Keratinocyte (primary cell): Measurements from ENCODE around the gene IFFO2. TPM values are rescaled to one million over a fixed set of nuclear protein-coding genes. Genes with fewer than 3 reads are reported as not detected.

Source experiments
- DNase-seq: peaks from one replicate; pipeline ENCODE4 v3.0.0-alpha.2; 2011; ENCODE audit warnings: low read depth, missing footprints, low spot score
- FAIRE-seq: peaks from 2 replicates; lab custom pipeline; 2011; peaks lifted over from hg19 to GRCh38; lab: Jason Lieb, UNC
- H2AFZ ChIP-seq: 2 replicates; pipeline ENCODE4 v1.6.0; 2012; ENCODE audit warnings: low read length, control low read depth, inconsistent platforms; ENCODE audit not compliant: control insufficient read depth
- H3K27ac ChIP-seq: 2 replicates; pipeline ENCODE4 v1.5.1; 2011; ENCODE audit warnings: low read length; ENCODE audit not compliant: control insufficient read depth, insufficient read depth
- H3K27me3 ChIP-seq: 3 replicates; pipeline ENCODE4 v1.6.0; 2011; ENCODE audit warnings: low read length; ENCODE audit not compliant: control insufficient read depth, insufficient read depth; ENCODE audit errors: extremely low read depth
- H3K36me3 ChIP-seq, 2 experiments: 2 replicates in 1 of 2; 3 replicates in 1 of 2; pipeline ENCODE4 v1.5.1; 2011; ENCODE audit warnings: low read length in 2 of 2, mild to moderate bottlenecking in 1 of 2; ENCODE audit not compliant: control insufficient read depth in 2 of 2, insufficient read depth in 2 of 2; ENCODE audit errors: extremely low read depth in 1 of 2
- H3K4me1 ChIP-seq: 3 replicates; pipeline ENCODE4 v1.5.1; 2011; ENCODE audit warnings: low read length; ENCODE audit not compliant: control insufficient read depth, insufficient read depth; ENCODE audit errors: extremely low read depth
- H3K4me2 ChIP-seq: 3 replicates; pipeline ENCODE4 v1.6.0; 2011; ENCODE audit warnings: low read depth, low read length; ENCODE audit not compliant: control insufficient read depth, insufficient read depth; ENCODE audit errors: extremely low read depth
- H3K4me3 ChIP-seq, 3 experiments: fragments of 200-600 bp in 1 of 3; sonication (generic) in 1 of 3; 2 replicates in 2 of 3; 3 replicates in 1 of 3; pipeline ENCODE4 v1.5.1; 2011 to 2016; ENCODE audit warnings: low read length in 3 of 3, mild to moderate bottlenecking in 3 of 3, control low read depth in 2 of 3, inconsistent platforms in 1 of 3, low read depth in 1 of 3, mixed read lengths in 1 of 3, mixed run types in 1 of 3, moderate library complexity in 1 of 3; ENCODE audit not compliant: control insufficient read depth in 2 of 3, insufficient read depth in 2 of 3; ENCODE audit errors: extremely low read depth in 1 of 3
- H3K79me2 ChIP-seq: 2 replicates; pipeline ENCODE4 v1.6.0; 2012; ENCODE audit warnings: low read length; ENCODE audit not compliant: control insufficient read depth, insufficient read depth
- H3K9ac ChIP-seq: 3 replicates; pipeline ENCODE4 v1.6.0; 2011; ENCODE audit warnings: low read length; ENCODE audit not compliant: control insufficient read depth, insufficient read depth; ENCODE audit errors: extremely low read depth
- H3K9me1 ChIP-seq: 3 replicates; pipeline ENCODE4 v1.6.0; 2011; ENCODE audit warnings: low read length; ENCODE audit not compliant: control insufficient read depth, insufficient read depth; ENCODE audit errors: extremely low read depth
- H3K9me3 ChIP-seq: 2 replicates; pipeline ENCODE4 v1.5.1; 2012; ENCODE audit warnings: low read depth, low read length; ENCODE audit not compliant: control insufficient read depth
- H4K20me1 ChIP-seq: 3 replicates; pipeline ENCODE4 v1.6.0; 2011; ENCODE audit warnings: low read length; ENCODE audit not compliant: control insufficient read depth, insufficient read depth; ENCODE audit errors: extremely low read depth
- EZH2 ChIP-seq: IDR thresholded peaks from one replicate; pipeline ENCODE4 v1.6.1; 2012; ENCODE audit warnings: inconsistent platforms, mild to moderate bottlenecking, low read length, moderate library complexity
- dilution Hi-C: fragments of 300-500 bp; cut with MboI; formaldehyde crosslinking; loops from one replicate; pipeline ENCODE4 v1.7.0; 2020; ENCODE audit warnings: low sequenced_read_pairs; ENCODE audit not compliant: extremely low pct_ligation_motif_present
- polyA plus RNA-seq, 5 experiments: library from polyadenylated mRNA; depleted of rRNA in 3 of 5; stranded (reverse) in 3 of 5; stranded (forward) in 1 of 5; unstranded in 1 of 5; fragments of >200 nt; gene quantifications; 1 replicate in 1 of 5; 2 replicates in 3 of 5; 3 replicates in 1 of 5; pipeline versions ENCODE4 v1.2.1 to v1.2.3, GENCODE V29; 2011 to 2012; ENCODE audit warnings: missing spikeins in 2 of 5, low read depth in 1 of 5, low replicate concordance in 1 of 5
- TF ChIP-seq, protein P1 (sequence below), 3 experiments: IDR thresholded peaks in 1 of 3; conservative IDR thresholded peaks in 1 of 3; optimal IDR thresholded peaks in 1 of 3; 2 replicates in 2 of 3; 3 replicates in 1 of 3; pipeline versions ENCODE3 to v1.5.1; 2011; ENCODE audit warnings: low read length in 3 of 3, mild to moderate bottlenecking in 3 of 3, moderate library complexity in 2 of 3, control low read depth in 1 of 3, inconsistent platforms in 1 of 3; ENCODE audit not compliant: insufficient read depth in 2 of 3; ENCODE audit errors: extremely low read depth in 1 of 3

Gene IFFO2
- polyA plus RNA-seq, 1 donor (not counting 4 experiments of a cell fraction or from before 2014, with no cell fraction given) = 57.9 TPM

DNA sequence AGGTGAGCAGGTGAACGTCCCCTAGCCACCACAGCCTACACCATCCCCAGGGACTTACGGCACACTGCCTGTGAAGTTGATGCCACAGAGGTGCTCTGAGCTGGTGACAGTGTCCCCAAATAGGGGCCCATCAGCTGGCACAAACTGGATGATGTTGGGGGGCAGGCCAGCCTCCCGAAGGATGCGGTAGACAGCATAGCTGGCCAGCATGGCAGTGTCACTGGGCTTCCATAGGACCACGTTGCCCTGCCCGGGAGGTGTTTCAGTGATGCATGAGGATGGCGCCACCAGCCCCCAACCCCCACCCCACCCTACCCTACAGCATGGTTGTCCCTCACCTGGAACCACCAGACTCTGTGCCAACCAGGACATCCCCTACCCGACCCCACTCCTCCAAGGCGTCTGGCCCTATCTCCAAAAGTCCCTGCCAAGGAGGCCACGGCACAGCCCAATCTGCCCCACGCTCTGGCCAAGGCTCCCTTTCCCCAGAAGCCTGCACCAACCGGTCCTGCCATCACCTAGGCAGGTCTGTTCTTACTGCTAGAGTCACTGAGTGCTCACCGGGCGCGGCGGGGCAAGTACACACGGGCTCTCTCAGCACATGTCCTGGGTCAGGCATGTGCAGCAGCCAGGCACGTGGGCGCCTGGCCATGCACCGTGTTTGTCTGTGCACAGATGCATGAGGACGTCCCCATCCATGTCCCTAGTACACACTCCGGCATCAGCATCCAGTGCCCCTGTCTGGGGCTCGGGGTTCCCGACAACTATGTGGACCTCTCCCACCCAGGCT, 74.6 kb downstream of the IFFO2 start:
- Histone ChIP-seq H3K9me1 (no peaks in the 10 kb centered on the region), H2AFZ (no peak overlapping the region), H3K79me2 (no peaks in the 10 kb centered on the region), H3K4me3 (no peak overlapping the region), H3K4me2 (no peak overlapping the region), H3K36me3 (peaks cover 18 to 40% of the 10 kb centered on the region in 2 experiments), H3K27me3 (no peaks in the 10 kb centered on the region), H3K9me3 (no peaks in the 10 kb centered on the region), H3K4me1 (peaks cover 35% of the 10 kb centered on the region), H4K20me1 (no peaks in the 10 kb centered on the region), H3K27ac (peak overlapping the region; percentile 58), H3K9ac (peak overlapping the region; percentile 58)
- dilution Hi-C loops = no loop called here
- FAIRE-seq (peak; percentile 82), DNase-seq (no peak)
- TF ChIP-seq EZH2 = no peak
- TF ChIP-seq, protein P1, sequence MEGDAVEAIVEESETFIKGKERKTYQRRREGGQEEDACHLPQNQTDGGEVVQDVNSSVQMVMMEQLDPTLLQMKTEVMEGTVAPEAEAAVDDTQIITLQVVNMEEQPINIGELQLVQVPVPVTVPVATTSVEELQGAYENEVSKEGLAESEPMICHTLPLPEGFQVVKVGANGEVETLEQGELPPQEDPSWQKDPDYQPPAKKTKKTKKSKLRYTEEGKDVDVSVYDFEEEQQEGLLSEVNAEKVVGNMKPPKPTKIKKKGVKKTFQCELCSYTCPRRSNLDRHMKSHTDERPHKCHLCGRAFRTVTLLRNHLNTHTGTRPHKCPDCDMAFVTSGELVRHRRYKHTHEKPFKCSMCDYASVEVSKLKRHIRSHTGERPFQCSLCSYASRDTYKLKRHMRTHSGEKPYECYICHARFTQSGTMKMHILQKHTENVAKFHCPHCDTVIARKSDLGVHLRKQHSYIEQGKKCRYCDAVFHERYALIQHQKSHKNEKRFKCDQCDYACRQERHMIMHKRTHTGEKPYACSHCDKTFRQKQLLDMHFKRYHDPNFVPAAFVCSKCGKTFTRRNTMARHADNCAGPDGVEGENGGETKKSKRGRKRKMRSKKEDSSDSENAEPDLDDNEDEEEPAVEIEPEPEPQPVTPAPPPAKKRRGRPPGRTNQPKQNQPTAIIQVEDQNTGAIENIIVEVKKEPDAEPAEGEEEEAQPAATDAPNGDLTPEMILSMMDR (optimal IDR thresholded peaks at IDR 0.05 in 1 of 3, IDR thresholded peaks at IDR 0.05 in 1 of 3, conservative IDR thresholded peaks at IDR 0.05 in 1 of 3; ENCODE audit: extremely low read depth in 1 of 3, insufficient read depth in 2 of 3, low read length in 3 of 3) = no peak

DNA sequence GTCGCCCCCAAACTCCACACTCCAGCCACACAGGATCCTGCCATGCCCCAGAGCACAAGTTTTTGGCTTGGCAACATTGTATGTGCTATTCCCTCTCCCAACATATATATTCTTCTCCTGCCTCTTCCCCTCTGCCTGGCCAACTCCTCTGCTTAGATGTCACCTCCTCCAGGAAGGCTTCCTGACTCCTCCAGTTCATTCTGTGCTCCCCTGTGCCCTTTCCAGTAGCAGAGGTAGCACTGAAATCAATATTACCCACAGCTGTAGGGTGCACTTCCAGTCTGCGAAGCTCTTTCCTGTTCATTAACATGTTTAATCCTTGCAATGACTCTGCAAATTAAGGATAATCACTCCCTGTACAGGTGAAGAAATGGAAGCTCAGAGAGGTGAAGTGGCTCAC, 75.3 kb downstream of the IFFO2 start:
- no peaks in the 10 kb centered on the region for H3K27me3 ChIP-seq
- dilution Hi-C loops = no loop called here
- peaks cover 29% of the 10 kb centered on the region for H3K4me1 ChIP-seq
- no peak overlapping the region for H2AFZ ChIP-seq
- H3K36me3 ChIP-seq = peaks cover 22 to 34% of the 10 kb centered on the region in 2 experiments
- no peaks in the 10 kb centered on the region for H3K9me3 ChIP-seq
- DNase-seq = no peak
- no peak overlapping the region for H3K4me3 ChIP-seq
- no peak for FAIRE-seq
- H3K79me2 ChIP-seq = no peaks in the 10 kb centered on the region
- H3K27ac ChIP-seq = no peak overlapping the region
- TF ChIP-seq EZH2 = no peak
- TF ChIP-seq, protein P1 (optimal IDR thresholded peaks at IDR 0.05 in 1 of 3, IDR thresholded peaks at IDR 0.05 in 1 of 3, conservative IDR thresholded peaks at IDR 0.05 in 1 of 3; ENCODE audit: extremely low read depth in 1 of 3, insufficient read depth in 2 of 3, low read length in 3 of 3) = no peak
- H3K4me2 ChIP-seq = no peak overlapping the region
- H3K9me1 ChIP-seq = no peaks in the 10 kb centered on the region
- no peak overlapping the region for H3K9ac ChIP-seq
- H4K20me1 ChIP-seq = no peaks in the 10 kb centered on the region
